Measurements from ENCODE around the gene A1BG.

The A1BG gene

GRCh38 chr19:58353717-58354477, 605 bp upstream of the A1BG start:
- Histone ChIP-seq H3K27ac (replicated peaks) (no peak overlapping the region), H3K27me3 (ENCODE audit: insufficient read depth, poor library complexity, severe bottlenecking) (no peaks in the 10 kb centered on the region), H3K4me3 (replicated peaks; ENCODE audit: insufficient read depth, low read length) (no peak overlapping the region)
- no peak for DNase-seq (ENCODE audit: low read depth in 1 of 2, low spot score in 1 of 2)
- TF ChIP-seq CTCF (IDR thresholded peaks at IDR 0.05; ENCODE audit: insufficient read depth, low read length) (no peak), REST (IDR thresholded peaks at IDR 0.05; ENCODE audit: insufficient replicate concordance, low read depth) (no peak), SPI1 (IDR thresholded peaks at IDR 0.05; ENCODE audit: borderline replicate concordance, low read depth) (no peak), GABPA (IDR thresholded peaks at IDR 0.05; ENCODE audit: low read depth) (no peak), POLR2AphosphoS5 (IDR thresholded peaks at IDR 0.05; ENCODE audit: low read depth) (no peak)

- no peak overlapping the region for H3K27ac ChIP-seq (replicated peaks)
- TF ChIP-seq REST (IDR thresholded peaks at IDR 0.05; ENCODE audit: insufficient replicate concordance, low read depth) (no peak), POLR2AphosphoS5 (IDR thresholded peaks at IDR 0.05; ENCODE audit: low read depth) (no peak), SPI1 (IDR thresholded peaks at IDR 0.05; ENCODE audit: borderline replicate concordance, low read depth) (no peak)
- no peak for DNase-seq (ENCODE audit: low read depth in 1 of 2, low spot score in 1 of 2)
- H3K4me3 ChIP-seq (replicated peaks; ENCODE audit: insufficient read depth, low read length), result no peak overlapping the region
- H3K27me3 ChIP-seq (ENCODE audit: insufficient read depth, poor library complexity, severe bottlenecking), result no peaks in the 10 kb centered on the region
These were observed 1.1 kb downstream of the A1BG start for GRCh38 chr19:58351990-58352755.

- DNase-seq (ENCODE audit: low read depth in 1 of 2, low spot score in 1 of 2), result no peak
- Histone ChIP-seq H3K27ac (replicated peaks) (no peak overlapping the region), H3K4me3 (replicated peaks; ENCODE audit: insufficient read depth, low read length) (no peak overlapping the region), H3K27me3 (ENCODE audit: insufficient read depth, poor library complexity, severe bottlenecking) (peaks cover 4% of the 10 kb centered on the region)
- no peak for TF ChIP-seq GABPA (IDR thresholded peaks at IDR 0.05; ENCODE audit: low read depth)
- no peak for TF ChIP-seq POLR2AphosphoS5 (IDR thresholded peaks at IDR 0.05; ENCODE audit: low read depth)
- no peak for TF ChIP-seq SPI1 (IDR thresholded peaks at IDR 0.05; ENCODE audit: borderline replicate concordance, low read depth)
- no peak for TF ChIP-seq CTCF (IDR thresholded peaks at IDR 0.05; ENCODE audit: insufficient read depth, low read length)
- no peak for TF ChIP-seq REST (IDR thresholded peaks at IDR 0.05; ENCODE audit: insufficient replicate concordance, low read depth)
These were observed 1.8 kb downstream of the A1BG start for GRCh38 chr19:58351558-58351878.
